Breast epithelium (tissue), 3 donors: Measurements from ENCODE around the gene OLFML2A.

Experiments used
- POLR2A ChIP-seq: fragments of 450-650 bp; IDR thresholded peaks from one replicate; pipeline ENCODE4 v1.6.1; 2016; ENCODE audit warnings: antibody characterized with exemption, mild to moderate bottlenecking, moderate library complexity
- POLR2AphosphoS5 ChIP-seq, 3 donors: sonication (generic); formaldehyde crosslinking; IDR thresholded peaks; one replicate each; pipeline ENCODE4 v1.6.1; 2017; ENCODE audit warnings: antibody characterized with exemption in 3 of 3
- TF ChIP-seq, protein P1 (sequence below), 3 donors: fragments of 450-650 bp; IDR thresholded peaks; one replicate each; pipeline ENCODE4 v1.5.1; 2016 to 2017; ENCODE audit warnings: antibody characterized with exemption in 3 of 3, mild to moderate bottlenecking in 3 of 3, moderate library complexity in 3 of 3

DNA sequence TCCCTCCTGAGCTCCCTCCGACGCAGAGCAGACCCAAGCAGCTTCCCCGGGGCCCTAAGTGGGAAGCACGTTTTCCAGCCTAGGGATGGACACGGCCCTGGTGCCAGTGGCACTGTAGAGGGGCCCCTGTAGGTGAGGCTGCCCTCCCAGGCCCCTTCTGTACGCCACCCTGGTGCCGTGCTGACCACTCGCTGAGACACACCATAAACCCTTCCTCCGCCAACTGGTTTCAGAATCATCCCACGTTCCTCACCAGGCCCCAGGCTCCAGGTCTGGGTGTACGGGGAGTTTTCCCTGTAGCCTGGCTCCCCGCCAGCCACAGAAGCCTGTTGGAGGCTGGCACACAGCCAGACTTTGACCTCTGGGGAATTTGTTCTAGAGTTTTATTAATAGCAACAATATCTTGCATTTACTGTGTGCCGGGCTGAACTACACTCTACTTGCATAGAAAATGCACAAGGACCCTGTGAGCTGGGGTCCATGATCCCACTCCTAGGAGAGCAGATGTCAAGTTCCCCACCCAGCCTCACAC, 58.2 kb downstream of the OLFML2A start:
- TF ChIP-seq, protein P1, sequence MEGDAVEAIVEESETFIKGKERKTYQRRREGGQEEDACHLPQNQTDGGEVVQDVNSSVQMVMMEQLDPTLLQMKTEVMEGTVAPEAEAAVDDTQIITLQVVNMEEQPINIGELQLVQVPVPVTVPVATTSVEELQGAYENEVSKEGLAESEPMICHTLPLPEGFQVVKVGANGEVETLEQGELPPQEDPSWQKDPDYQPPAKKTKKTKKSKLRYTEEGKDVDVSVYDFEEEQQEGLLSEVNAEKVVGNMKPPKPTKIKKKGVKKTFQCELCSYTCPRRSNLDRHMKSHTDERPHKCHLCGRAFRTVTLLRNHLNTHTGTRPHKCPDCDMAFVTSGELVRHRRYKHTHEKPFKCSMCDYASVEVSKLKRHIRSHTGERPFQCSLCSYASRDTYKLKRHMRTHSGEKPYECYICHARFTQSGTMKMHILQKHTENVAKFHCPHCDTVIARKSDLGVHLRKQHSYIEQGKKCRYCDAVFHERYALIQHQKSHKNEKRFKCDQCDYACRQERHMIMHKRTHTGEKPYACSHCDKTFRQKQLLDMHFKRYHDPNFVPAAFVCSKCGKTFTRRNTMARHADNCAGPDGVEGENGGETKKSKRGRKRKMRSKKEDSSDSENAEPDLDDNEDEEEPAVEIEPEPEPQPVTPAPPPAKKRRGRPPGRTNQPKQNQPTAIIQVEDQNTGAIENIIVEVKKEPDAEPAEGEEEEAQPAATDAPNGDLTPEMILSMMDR (IDR thresholded peaks at IDR 0.05) = no peak
- TF ChIP-seq POLR2A = no peak
- TF ChIP-seq POLR2AphosphoS5 (IDR thresholded peaks at IDR 0.05) = no peak
